PC-3 (cell line): Measurements from ENCODE around the gene IL1B. TPM values are rescaled to one million over a fixed set of nuclear protein-coding genes. Genes with fewer than 3 reads are reported as not detected.
"Not testable (repeated sequence)": the region's sequence is repeated elsewhere in the genome, so short reads cannot be mapped to it uniquely, and the experiment has no call there.

Source experiments
- ATAC-seq: fragments of 200-7000 bp; cut with Tn5 transposase; 2 replicates; pipeline ENCODE4 v1.9.1; 2020; ENCODE audit warnings: mild to moderate bottlenecking, moderate library complexity
- BruUV-seq: library from RNA; stranded (reverse); fragments of 400-500 nt; replicated peaks from 2 replicates; lab custom pipeline; 2021; lab: Mats Ljungman, UMichigan
- CTCF ChIA-PET: fragments of 300-600 bp; sonication (Branson Sonifier 250); formaldehyde crosslinking; loops from one replicate; lab custom pipeline; 2022; ENCODE audit warnings: antibody characterized with exemption; lab: Charles Lee
- POLR2A ChIA-PET: fragments of 300-600 bp; sonication (Branson Sonifier 250); formaldehyde crosslinking; loops from one replicate; lab custom pipeline; 2022; ENCODE audit warnings: antibody characterized with exemption; ENCODE audit not compliant: unreplicated experiment; lab: Charles Lee
- DNase-seq: peaks from one replicate; pipeline ENCODE4 v3.0.0-alpha.2; 2015
- H2AFZ ChIP-seq: fragments of 300-600 bp; sonication (generic); 2 replicates; pipeline ENCODE4 v1.6.0; 2016; ENCODE audit warnings: antibody characterized with exemption, low read length
- H3F3A ChIP-seq: fragments of 300-600 bp; sonication (generic); one replicate; pipeline ENCODE4 v1.6.0; 2017; ENCODE audit warnings: antibody characterized with exemption, low read length, control low read depth, mild to moderate bottlenecking; ENCODE audit not compliant: unreplicated experiment
- H3K27ac ChIP-seq: fragments of 300-600 bp; sonication (generic); 2 replicates; pipeline ENCODE4 v1.5.1; 2016; ENCODE audit warnings: mild to moderate bottlenecking, low read length
- H3K27me3 ChIP-seq: fragments of 300-600 bp; sonication (generic); 2 replicates; pipeline ENCODE4 v1.6.1; 2016; ENCODE audit warnings: low read length, mixed read lengths
- H3K36me3 ChIP-seq: fragments of 300-600 bp; sonication (generic); 2 replicates; pipeline ENCODE4 v1.6.1; 2016; ENCODE audit warnings: low read depth, mixed run types, low read length, mixed read lengths
- H3K4me1 ChIP-seq: fragments of 300-600 bp; sonication (generic); 2 replicates; pipeline ENCODE4 v1.5.1; 2016; ENCODE audit warnings: low read length; ENCODE audit not compliant: insufficient read depth
- H3K4me2 ChIP-seq: fragments of 300-600 bp; sonication (generic); 2 replicates; pipeline ENCODE4 v1.6.0; 2016; ENCODE audit warnings: low read length
- H3K4me3 ChIP-seq: fragments of 300-600 bp; sonication (generic); 2 replicates; pipeline ENCODE4 v1.5.1; 2016; ENCODE audit warnings: mild to moderate bottlenecking, low read length, mixed read lengths
- H3K79me2 ChIP-seq: fragments of 300-600 bp; sonication (generic); 2 replicates; pipeline ENCODE4 v1.6.1; 2017; ENCODE audit warnings: low read length, mixed read lengths
- H3K9ac ChIP-seq: fragments of 300-600 bp; sonication (generic); 2 replicates; pipeline ENCODE4 v1.6.0; 2016; ENCODE audit warnings: mild to moderate bottlenecking, low read length
- H3K9me2 ChIP-seq: fragments of 300-600 bp; sonication (generic); replicated peaks from 2 replicates; pipeline ENCODE4 v1.6.1; 2016; ENCODE audit warnings: mixed run types, low read length, mixed read lengths
- H3K9me3 ChIP-seq: fragments of 300-600 bp; sonication (generic); 2 replicates; pipeline ENCODE4 v1.6.1; 2016; ENCODE audit warnings: low read length, mixed read lengths
- H4K20me1 ChIP-seq: fragments of 300-600 bp; sonication (generic); 2 replicates; pipeline ENCODE4 v1.6.1; 2016; ENCODE audit warnings: low read length, mixed read lengths
- CTCF ChIP-seq: fragments of 300-600 bp; sonication (generic); conservative IDR thresholded peaks from 2 replicates; pipeline ENCODE4 v1.5.1; 2017; ENCODE audit warnings: antibody characterized with exemption, low read depth, mild to moderate bottlenecking, low read length
- EZH2 ChIP-seq: fragments of 300-600 bp; sonication (generic); IDR thresholded peaks from one replicate; pipeline ENCODE4 v1.6.1; 2017; ENCODE audit warnings: antibody characterized with exemption, mild to moderate bottlenecking, low read length; ENCODE audit not compliant: unreplicated experiment
- EZH2phosphoT487 ChIP-seq: fragments of 300-600 bp; sonication (generic); IDR thresholded peaks from 2 replicates; pipeline ENCODE4 v1.6.1; 2018; ENCODE audit warnings: mild to moderate bottlenecking, antibody characterized with exemption, low read length, borderline replicate concordance
- intact Hi-C: fragments of 100-400 bp; cut with micrococcal nuclease; formaldehyde crosslinking; loops from 2 replicates; pipeline ENCODE4 v1.9.0; 2023
- total RNA-seq: library from RNA; depleted of rRNA; stranded (reverse); fragments of >200 nt; gene quantifications from 2 replicates; pipeline ENCODE4 v1.2.3, GENCODE V29; 2014

Gene IL1B
- total RNA-seq, 1 experiment from 2014 or later = 67.5 TPM

DNA sequence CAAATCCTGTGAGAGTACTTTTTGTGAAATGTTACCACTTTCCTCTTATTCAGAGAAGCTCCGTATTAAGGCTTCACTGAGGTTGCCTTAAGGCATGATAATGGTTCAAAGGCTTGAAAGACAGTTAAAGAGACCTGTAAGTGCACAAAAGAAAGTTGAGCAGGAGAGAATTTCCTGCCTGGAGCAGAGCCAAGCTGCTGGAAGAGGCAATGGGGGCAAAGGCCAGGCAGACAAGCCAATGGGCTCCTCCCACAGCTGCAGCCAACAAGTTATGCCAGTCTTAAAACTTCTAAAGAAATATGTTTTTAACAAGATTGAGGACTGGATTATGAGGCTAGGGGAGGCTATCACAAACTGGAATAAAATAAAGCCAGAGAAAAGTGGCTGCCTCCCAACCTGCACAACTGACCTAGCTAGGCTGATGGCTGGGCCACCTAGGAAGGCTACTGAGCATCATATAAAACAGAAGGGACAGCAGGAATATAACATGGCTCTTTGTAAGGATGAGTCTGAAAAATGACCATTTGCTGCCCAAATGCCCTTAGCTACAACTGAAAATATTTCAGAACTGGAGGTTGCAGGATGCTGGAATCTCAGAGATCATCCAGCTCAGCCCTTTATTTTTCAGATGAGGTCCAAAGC, 2.1 kb downstream of the IL1B start:
- peaks cover 7% of the 10 kb centered on the region for H3F3A ChIP-seq
- peak; percentile 75 for DNase-seq
- H3K27ac ChIP-seq = peak overlapping the region; percentile 96
- no TSS peak for BruUV-seq
- H3K36me3 ChIP-seq = peaks cover 9% of the 10 kb centered on the region
- H3K79me2 ChIP-seq = peaks cover 18% of the 10 kb centered on the region
- ChIA-PET CTCF (no interaction called here), POLR2A (interaction anchor here (0.6 kb wide), 1 partner anchor 172 kb away, joined by 4 read pairs; no protein-coding TSS in a partner anchor)
- no peaks in the 10 kb centered on the region for H3K9me2 ChIP-seq
- intact Hi-C loops = loop anchor here (1.0 kb wide), 1 partner anchor 70 kb away; the partner anchor contains the start of gene CKAP2L
- H2AFZ ChIP-seq = no peak overlapping the region
- H4K20me1 ChIP-seq = no peaks in the 10 kb centered on the region
- no peak for TF ChIP-seq EZH2
- no peak for TF ChIP-seq CTCF
- no peak for TF ChIP-seq EZH2phosphoT487
- ATAC-seq = 0 out of 2 replicates have a peak, but pooled peaks have one; percentile 6
- H3K4me3 ChIP-seq = peak overlapping the region; percentile 62
- no peaks in the 10 kb centered on the region for H3K9me3 ChIP-seq
- no peaks in the 10 kb centered on the region for H3K27me3 ChIP-seq
- H3K4me2 ChIP-seq = peak overlapping the region; percentile 85
- H3K4me1 ChIP-seq = peaks cover 39% of the 10 kb centered on the region
- H3K9ac ChIP-seq = 0 out of 2 replicates have a peak overlapping the region, but pooled peaks have one; percentile 88

GRCh38 chr2:112833976-112834375, 2.6 kb downstream of the IL1B start:
- no peaks in the 10 kb centered on the region for H3K9me2 ChIP-seq
- H4K20me1 ChIP-seq = no peaks in the 10 kb centered on the region
- DNase-seq (no peak), ATAC-seq (no peak)
- ChIA-PET CTCF (no interaction called here), POLR2A (interaction anchor here (0.6 kb wide), 2 partner anchors 19 to 172 kb away, joined by 3 to 4 read pairs; no protein-coding TSS in a partner anchor)
- H3K27ac ChIP-seq = peak overlapping the region; percentile 96
- no peak overlapping the region for H2AFZ ChIP-seq
- intact Hi-C loops = loop anchor here (1.0 kb wide), 1 partner anchor 70 kb away; the partner anchor contains the start of gene CKAP2L
- H3K9me3 ChIP-seq = no peaks in the 10 kb centered on the region
- peaks cover 18% of the 10 kb centered on the region for H3K79me2 ChIP-seq
- H3K9ac ChIP-seq = no peak overlapping the region
- TF ChIP-seq CTCF (no peak), EZH2 (no peak), EZH2phosphoT487 (no peak)
- peaks cover 35% of the 10 kb centered on the region for H3K4me1 ChIP-seq
- no peaks in the 10 kb centered on the region for H3K27me3 ChIP-seq
- H3K36me3 ChIP-seq = peaks cover 9% of the 10 kb centered on the region
- H3K4me3 ChIP-seq = peak overlapping the region; percentile 62; the same call in 1 of the 2 replicates
- no TSS peak for BruUV-seq
- H3F3A ChIP-seq = peaks cover 7% of the 10 kb centered on the region
- H3K4me2 ChIP-seq = peak overlapping the region; percentile 85

DNA sequence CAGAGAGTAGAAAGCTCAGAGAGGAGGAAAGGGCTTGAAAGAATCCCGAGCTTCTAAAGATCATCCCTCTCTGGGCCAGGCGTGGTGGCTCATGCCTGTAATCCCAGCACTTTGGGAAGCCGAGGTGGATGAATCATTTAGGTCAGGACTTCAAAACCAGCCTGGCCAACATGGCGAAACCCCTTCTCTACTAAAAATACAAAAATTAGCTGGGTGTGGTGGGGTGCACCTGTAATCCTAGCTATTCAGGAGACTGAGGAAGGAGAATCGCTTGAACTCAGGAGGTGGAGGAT, 3.0 kb downstream of the IL1B start:
- CTCF ChIA-PET, H3K27me3 ChIP-seq, H3K9me3 ChIP-seq, H3F3A ChIP-seq, intact Hi-C loops, H4K20me1 ChIP-seq, H3K27ac ChIP-seq, H3K4me3 ChIP-seq, BruUV-seq, ATAC-seq, H3K9ac ChIP-seq, H2AFZ ChIP-seq, H3K36me3 ChIP-seq, H3K9me2 ChIP-seq, DNase-seq: not testable (repeated sequence)
- Histone ChIP-seq H3K79me2 (peaks cover 18% of the 10 kb centered on the region), H3K4me1 (peaks cover 35% of the 10 kb centered on the region), H3K4me2 (0 out of 2 replicates have a peak overlapping the region, but pooled peaks have one; percentile 85)
- POLR2A ChIA-PET = interaction anchor here (0.6 kb wide), 2 partner anchors 19 to 33 kb away, joined by 3 to 4 read pairs; no protein-coding TSS in a partner anchor
